Measurements from ENCODE around the gene GPATCH11.
A peak's percentile ranks its signal among the peaks of the same experiment; 100 is the strongest.

GPATCH11 gene

GRCh38 chr2:37083873-37084794 lies at the start of gene GPATCH11, which contains the start of gene HEATR5B:
GPATCH11 (plus strand) TSS chr2:37084518; CDS start chr2:37088382, 3,864 bp downstream.
HEATR5B (minus strand) TSS chr2:37084372; CDS start chr2:37083414, 958 bp downstream.
- FAIRE-seq: peak; percentile 65

GRCh38 chr2:37037771-37038170 lies 46.5 kb upstream of the GPATCH11 start:
- no peak for FAIRE-seq

GRCh38 chr2:37039580-37039979 lies 44.7 kb upstream of the GPATCH11 start:
- no peak for FAIRE-seq

- FAIRE-seq: no peak
These were observed 31.6 kb upstream of the GPATCH11 start for GRCh38 chr2:37052600-37053332.

GRCh38 chr2:37059841-37060240 lies 24.5 kb upstream of the GPATCH11 start:
- FAIRE-seq: no peak

- FAIRE-seq: no peak
These were observed 23.9 kb upstream of the GPATCH11 start for GRCh38 chr2:37060446-37060845.

- no peak for FAIRE-seq
These were observed 23.2 kb upstream of the GPATCH11 start for GRCh38 chr2:37061013-37061711.

- FAIRE-seq: no peak
These were observed 22.5 kb upstream of the GPATCH11 start for GRCh38 chr2:37061776-37062175.

- no peak for FAIRE-seq
These were observed 15.6 kb upstream of the GPATCH11 start for GRCh38 chr2:37068686-37069085.

- no peak for FAIRE-seq
These were observed 13.4 kb upstream of the GPATCH11 start for GRCh38 chr2:37070931-37071330.

GRCh38 chr2:37080266-37080665 lies 4.1 kb upstream of the GPATCH11 start:
- no peak for FAIRE-seq

- no peak for FAIRE-seq
These were observed 3.6 kb upstream of the GPATCH11 start for GRCh38 chr2:37080689-37081088.

GRCh38 chr2:37084797-37085196 lies 479 bp downstream of the GPATCH11 start:
- FAIRE-seq: no peak

GRCh38 chr2:37085731-37086147 lies 1.4 kb downstream of the GPATCH11 start:
- no peak for FAIRE-seq

- FAIRE-seq: no peak
These were observed 5.7 kb downstream of the GPATCH11 start for GRCh38 chr2:37090019-37090477.

- FAIRE-seq: no peak
These were observed 7.6 kb downstream of the GPATCH11 start for GRCh38 chr2:37091873-37092272.

GRCh38 chr2:37096568-37096967 lies 12.2 kb downstream of the GPATCH11 start:
- no peak for FAIRE-seq

- FAIRE-seq: no peak
These were observed 14.2 kb downstream of the GPATCH11 start for GRCh38 chr2:37098416-37099118.

- no peak for FAIRE-seq
These were observed 15.7 kb downstream of the GPATCH11 start for GRCh38 chr2:37100054-37100453.

GRCh38 chr2:37102588-37102987 lies 18.3 kb downstream of the GPATCH11 start:
- FAIRE-seq: no peak

GRCh38 chr2:37104178-37104577 lies 19.9 kb downstream of the GPATCH11 start:
- no peak for FAIRE-seq

- no peak for FAIRE-seq
These were observed 20.8 kb downstream of the GPATCH11 start for GRCh38 chr2:37105150-37105549.

Data from TTC549 (cell line).